ENCODE measurements around the gene NOL6. TPM values are rescaled to one million over a fixed set of nuclear protein-coding genes. Genes with fewer than 3 reads are reported as not detected.

The NOL6 gene
- total RNA-seq, 1 donor from 2014 or later: 28.6 TPM

DNA sequence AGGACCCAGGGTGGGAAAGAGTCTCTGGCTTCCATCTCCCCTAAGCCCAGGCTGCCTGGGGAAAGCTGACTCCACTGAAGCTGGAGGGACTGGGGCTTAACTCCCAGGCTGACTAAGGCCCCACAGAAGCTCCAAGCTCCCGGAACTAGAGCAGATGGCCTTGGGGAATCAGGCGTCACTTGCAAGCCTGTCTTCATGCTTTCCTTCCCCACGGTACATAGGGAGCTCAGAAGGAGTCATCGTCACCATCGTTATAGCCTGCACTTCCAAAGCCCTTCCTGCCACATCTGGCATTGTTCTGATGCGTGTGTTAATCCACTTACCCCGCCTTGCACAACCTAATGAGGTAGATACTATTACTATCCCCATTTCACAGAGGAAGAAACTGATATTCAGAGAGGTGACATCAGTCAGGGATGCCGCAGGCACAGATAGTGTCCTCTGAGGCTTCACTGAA lies 37.9 kb downstream of the NOL6 start:
- Histone ChIP-seq H3K9me3 (no peaks in the 10 kb centered on the region), H3K27me3 (no peaks in the 10 kb centered on the region), H3K4me3 (no peak overlapping the region), H3K27ac (no peak overlapping the region), H3K36me3 (no peaks in the 10 kb centered on the region), H3K4me1 (no peaks in the 10 kb centered on the region)
- DNase-seq (ENCODE audit: low spot score in 2 of 2): no peak
- intact Hi-C loops (cut with DNase I): no loop called here
- TF ChIP-seq, protein P1, sequence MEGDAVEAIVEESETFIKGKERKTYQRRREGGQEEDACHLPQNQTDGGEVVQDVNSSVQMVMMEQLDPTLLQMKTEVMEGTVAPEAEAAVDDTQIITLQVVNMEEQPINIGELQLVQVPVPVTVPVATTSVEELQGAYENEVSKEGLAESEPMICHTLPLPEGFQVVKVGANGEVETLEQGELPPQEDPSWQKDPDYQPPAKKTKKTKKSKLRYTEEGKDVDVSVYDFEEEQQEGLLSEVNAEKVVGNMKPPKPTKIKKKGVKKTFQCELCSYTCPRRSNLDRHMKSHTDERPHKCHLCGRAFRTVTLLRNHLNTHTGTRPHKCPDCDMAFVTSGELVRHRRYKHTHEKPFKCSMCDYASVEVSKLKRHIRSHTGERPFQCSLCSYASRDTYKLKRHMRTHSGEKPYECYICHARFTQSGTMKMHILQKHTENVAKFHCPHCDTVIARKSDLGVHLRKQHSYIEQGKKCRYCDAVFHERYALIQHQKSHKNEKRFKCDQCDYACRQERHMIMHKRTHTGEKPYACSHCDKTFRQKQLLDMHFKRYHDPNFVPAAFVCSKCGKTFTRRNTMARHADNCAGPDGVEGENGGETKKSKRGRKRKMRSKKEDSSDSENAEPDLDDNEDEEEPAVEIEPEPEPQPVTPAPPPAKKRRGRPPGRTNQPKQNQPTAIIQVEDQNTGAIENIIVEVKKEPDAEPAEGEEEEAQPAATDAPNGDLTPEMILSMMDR (IDR thresholded peaks at IDR 0.05): no peak

DNA sequence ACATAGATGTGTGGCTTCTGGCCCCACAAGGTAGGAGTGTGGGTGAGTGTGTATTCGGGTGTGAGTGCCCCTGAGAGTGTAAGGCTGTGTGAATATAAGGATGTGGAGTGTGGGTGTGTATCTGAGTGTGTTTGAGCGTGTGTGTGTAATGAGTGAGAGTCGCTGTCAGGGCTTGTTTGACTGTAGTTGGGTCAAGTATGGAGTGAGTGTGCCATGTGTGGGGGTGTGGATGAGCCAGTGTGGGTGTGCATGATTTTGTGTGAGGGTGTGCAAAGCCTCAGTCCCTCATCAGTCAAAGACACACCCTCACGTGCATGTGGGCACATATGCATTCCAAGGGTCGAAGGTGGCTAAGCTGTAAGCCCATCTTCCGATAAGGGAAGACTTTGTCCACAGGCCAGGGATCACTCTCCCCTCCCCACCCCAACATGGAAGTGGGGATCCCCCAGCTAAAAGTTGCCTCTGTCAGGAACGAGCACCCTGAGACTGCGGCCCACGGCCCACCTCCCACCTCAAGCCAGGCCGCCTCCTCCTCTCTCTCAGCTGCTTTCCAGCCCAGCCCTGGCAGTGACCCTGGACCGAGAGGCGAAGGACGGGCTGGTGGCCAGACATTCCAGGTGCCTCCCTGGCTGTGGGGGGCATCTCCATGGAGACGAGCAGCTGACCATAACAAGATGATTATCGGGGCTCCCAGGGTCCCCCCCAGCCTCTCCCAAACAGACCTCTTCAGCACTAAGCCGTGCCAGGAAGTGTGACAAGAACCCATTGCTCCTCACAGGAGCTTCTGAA lies 39.2 kb downstream of the NOL6 start:
- intact Hi-C loops (cut with DNase I): no loop called here
- Histone ChIP-seq H3K9me3 (no peaks in the 10 kb centered on the region), H3K4me1 (no peaks in the 10 kb centered on the region), H3K27me3 (no peaks in the 10 kb centered on the region), H3K4me3 (no peak overlapping the region), H3K36me3 (no peaks in the 10 kb centered on the region), H3K27ac (no peak overlapping the region)
- no peak for DNase-seq (ENCODE audit: low spot score in 2 of 2)
- TF ChIP-seq, protein P1 (IDR thresholded peaks at IDR 0.05): no peak

DNA sequence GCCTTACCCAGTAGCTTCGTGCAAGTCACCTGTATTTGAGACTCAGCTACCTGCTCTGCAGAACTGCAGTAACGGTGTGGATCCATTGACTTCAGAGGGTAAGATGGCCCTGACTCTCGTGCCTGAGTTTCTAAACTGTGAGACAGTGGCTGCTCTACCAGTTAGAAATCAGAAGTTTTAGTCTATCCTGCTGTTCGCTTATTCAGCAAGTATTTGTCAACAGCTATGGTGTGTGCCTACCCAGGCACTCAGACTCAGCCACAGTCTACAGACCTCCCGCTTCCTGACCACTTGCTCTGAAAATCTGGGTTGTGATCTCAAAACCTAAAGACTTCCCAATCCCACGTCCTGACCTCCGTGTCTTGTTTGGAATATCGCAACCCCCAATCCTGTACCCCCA lies 39.9 kb downstream of the NOL6 start:
- TF ChIP-seq, protein P1 (IDR thresholded peaks at IDR 0.05): no peak
- Histone ChIP-seq H3K4me1 (no peaks in the 10 kb centered on the region), H3K27me3 (no peaks in the 10 kb centered on the region), H3K9me3 (no peaks in the 10 kb centered on the region), H3K36me3 (no peaks in the 10 kb centered on the region), H3K4me3 (no peak overlapping the region), H3K27ac (no peak overlapping the region)
- intact Hi-C loops (cut with DNase I): no loop called here
- no peak for DNase-seq (ENCODE audit: low spot score in 2 of 2)

DNA sequence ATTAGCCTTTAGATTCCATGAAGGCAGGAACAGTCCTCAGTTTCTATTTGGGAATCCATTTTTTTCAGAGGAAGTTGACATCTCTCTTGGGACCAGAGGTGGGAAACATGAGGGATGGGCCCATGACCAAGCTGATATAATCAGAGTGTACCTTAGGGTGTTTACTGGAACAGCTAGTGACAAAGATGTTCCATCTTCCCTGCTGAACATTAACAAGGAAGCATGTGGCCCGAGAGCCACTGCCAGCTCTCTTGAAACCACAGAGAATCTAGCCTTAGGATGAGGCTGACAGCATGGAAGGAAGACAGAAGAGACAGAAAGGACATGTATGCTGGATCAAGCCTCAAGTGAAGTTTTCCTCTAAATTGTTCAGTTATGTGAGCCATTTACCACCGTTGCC lies 42.3 kb downstream of the NOL6 start:
- DNase-seq (ENCODE audit: low spot score in 2 of 2): no peak
- intact Hi-C loops (cut with DNase I): no loop called here
- Histone ChIP-seq H3K27ac (no peak overlapping the region), H3K9me3 (no peaks in the 10 kb centered on the region), H3K36me3 (no peaks in the 10 kb centered on the region), H3K4me3 (no peak overlapping the region), H3K27me3 (no peaks in the 10 kb centered on the region), H3K4me1 (no peaks in the 10 kb centered on the region)
- TF ChIP-seq, protein P1 (IDR thresholded peaks at IDR 0.05): no peak

DNA sequence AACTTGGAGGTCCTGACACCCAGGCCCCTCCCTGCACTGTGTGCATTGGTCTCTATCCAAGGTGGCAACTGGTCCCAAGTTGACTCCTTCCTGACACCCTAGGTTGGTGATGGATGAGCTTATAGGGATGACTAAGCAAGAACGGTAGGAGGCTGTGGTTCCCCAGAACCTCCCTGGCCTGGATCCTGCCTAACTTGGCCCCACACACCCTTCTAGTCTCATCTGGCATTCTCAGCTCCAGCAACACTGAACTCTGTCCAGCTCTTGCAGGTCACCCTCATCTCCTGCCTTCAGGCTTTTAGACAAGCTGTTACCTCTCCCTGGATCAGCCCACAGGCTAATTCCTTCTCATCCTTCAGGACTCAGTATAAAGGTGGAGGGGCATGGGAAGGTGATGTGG lies 42.8 kb downstream of the NOL6 start:
- no peaks in the 10 kb centered on the region for H3K9me3 ChIP-seq
- TF ChIP-seq, protein P1 (IDR thresholded peaks at IDR 0.05): no peak
- H3K36me3 ChIP-seq: no peaks in the 10 kb centered on the region
- no peak for DNase-seq (ENCODE audit: low spot score in 2 of 2)
- no peak overlapping the region for H3K27ac ChIP-seq
- no peak overlapping the region for H3K4me3 ChIP-seq
- no peaks in the 10 kb centered on the region for H3K27me3 ChIP-seq
- no peaks in the 10 kb centered on the region for H3K4me1 ChIP-seq
- intact Hi-C loops (cut with DNase I): no loop called here

Measured in ascending aorta (tissue), 2 donors.